A673 (cell line): ENCODE data around the gene BMAL2. TPM values are rescaled to one million over a fixed set of nuclear protein-coding genes. Genes with fewer than 3 reads are reported as not detected.

ENCODE experiments used
- BruUV-seq: library from RNA; stranded (reverse); fragments of 400-500 nt; replicated peaks from 2 replicates; lab custom pipeline; 2021; lab: Mats Ljungman, UMichigan
- CTCF ChIA-PET: fragments of 300-600 bp; sonication (Branson Sonifier 250); formaldehyde crosslinking; loops from one replicate; lab custom pipeline; 2022; ENCODE audit warnings: antibody characterized with exemption; lab: Charles Lee
- POLR2A ChIA-PET: fragments of 300-600 bp; sonication (Branson Sonifier 250); formaldehyde crosslinking; loops from one replicate; lab custom pipeline; 2022; ENCODE audit warnings: antibody characterized with exemption; ENCODE audit not compliant: low non-redundant PET; lab: Charles Lee
- DNase-seq: peaks from one replicate; pipeline ENCODE4 v3.0.0-alpha.2; 2015; ENCODE audit warnings: low spot score
- H3K27ac ChIP-seq: fragments of 200-600 bp; sonication (generic); 2 replicates; pipeline ENCODE4 v1.5.1; 2016; ENCODE audit warnings: mixed run types, low read depth, mild to moderate bottlenecking, mixed read lengths, antibody characterized with exemption, low read length; ENCODE audit not compliant: poor library complexity, severe bottlenecking
- H3K27me3 ChIP-seq: fragments of 200-600 bp; sonication (generic); replicated peaks from 2 replicates; pipeline ENCODE4 v1.6.1; 2017; ENCODE audit warnings: mixed run types, low read depth, mild to moderate bottlenecking, mixed read lengths, antibody characterized with exemption, low read length; ENCODE audit not compliant: insufficient read depth, poor library complexity
- H3K36me3 ChIP-seq: fragments of 200-600 bp; sonication (generic); 2 replicates; pipeline ENCODE4 v1.6.1; 2016; ENCODE audit warnings: mixed run types, mild to moderate bottlenecking, mixed read lengths, antibody characterized with exemption, low read length; ENCODE audit not compliant: insufficient read depth, poor library complexity, severe bottlenecking
- H3K4me1 ChIP-seq: fragments of 200-600 bp; sonication (generic); 2 replicates; pipeline ENCODE4 v1.6.1; 2017; ENCODE audit warnings: mixed run types, mild to moderate bottlenecking, mixed read lengths, antibody characterized with exemption, low read length; ENCODE audit not compliant: insufficient read depth, poor library complexity, severe bottlenecking
- H3K4me3 ChIP-seq: fragments of 200-600 bp; sonication (generic); 2 replicates; pipeline ENCODE4 v1.5.1; 2016; ENCODE audit warnings: low read depth, mixed run types, mild to moderate bottlenecking, mixed read lengths, low read length; ENCODE audit not compliant: poor library complexity, severe bottlenecking
- H3K9me3 ChIP-seq: fragments of 200-600 bp; sonication (generic); 2 replicates; pipeline ENCODE4 v1.6.1; 2016; ENCODE audit warnings: mixed run types, low read depth, mild to moderate bottlenecking, mixed read lengths, antibody characterized with exemption, low read length; ENCODE audit not compliant: poor library complexity, severe bottlenecking
- EZH2 ChIP-seq: fragments of 200-600 bp; sonication (generic); IDR thresholded peaks from 2 replicates; pipeline ENCODE4 v1.6.1; 2017; ENCODE audit warnings: borderline replicate concordance, low read depth, mild to moderate bottlenecking, mixed read lengths, antibody characterized with exemption, low read length; ENCODE audit not compliant: poor library complexity, severe bottlenecking
- intact Hi-C: fragments of 100-400 bp; cut with micrococcal nuclease; formaldehyde crosslinking; loops from one replicate; pipeline ENCODE4 v1.10.0; 2022; ENCODE audit not compliant: unreplicated experiment
- total RNA-seq: library from RNA; stranded (reverse); gene quantifications from 2 replicates; pipeline ENCODE4 v1.2.3, GENCODE V29; 2021
- TF ChIP-seq, protein P1 (sequence below): fragments of 300-800, 200-600 bp; sonication (generic); conservative IDR thresholded peaks from 2 replicates; pipeline ENCODE4 v1.5.1; 2017; ENCODE audit warnings: low read depth, mild to moderate bottlenecking, antibody characterized with exemption, low read length, moderate library complexity, mixed read lengths

BMAL2 gene
- total RNA-seq, 1 experiment from 2014 or later = 10.3 TPM

DNA sequence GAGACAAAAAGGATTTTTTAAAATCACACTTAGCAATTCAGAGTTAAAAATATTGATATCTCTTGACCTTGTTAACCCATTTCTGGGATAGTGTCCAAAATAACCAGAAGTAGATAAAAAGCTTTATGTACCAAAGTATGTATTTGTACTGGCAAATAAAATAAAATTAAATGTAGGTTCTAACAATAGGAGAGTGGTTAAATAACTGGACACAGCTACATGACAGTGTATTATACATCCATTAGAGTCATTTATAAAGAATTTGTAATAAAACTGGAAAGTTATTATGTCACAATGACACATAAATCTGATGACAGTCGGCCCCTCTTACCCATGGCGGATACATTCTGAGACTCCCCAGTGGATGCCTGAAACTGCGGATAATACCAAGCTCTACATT lies 34.0 kb downstream of the BMAL2 start:
- Histone ChIP-seq H3K4me3 (no peak overlapping the region), H3K27me3 (no peaks in the 10 kb centered on the region), H3K36me3 (no peaks in the 10 kb centered on the region), H3K27ac (no peak overlapping the region), H3K9me3 (no peaks in the 10 kb centered on the region), H3K4me1 (no peaks in the 10 kb centered on the region)
- intact Hi-C loops = no loop called here
- DNase-seq = no peak
- CTCF ChIA-PET = no interaction called here
- no TSS peak for BruUV-seq
- TF ChIP-seq, protein P1, sequence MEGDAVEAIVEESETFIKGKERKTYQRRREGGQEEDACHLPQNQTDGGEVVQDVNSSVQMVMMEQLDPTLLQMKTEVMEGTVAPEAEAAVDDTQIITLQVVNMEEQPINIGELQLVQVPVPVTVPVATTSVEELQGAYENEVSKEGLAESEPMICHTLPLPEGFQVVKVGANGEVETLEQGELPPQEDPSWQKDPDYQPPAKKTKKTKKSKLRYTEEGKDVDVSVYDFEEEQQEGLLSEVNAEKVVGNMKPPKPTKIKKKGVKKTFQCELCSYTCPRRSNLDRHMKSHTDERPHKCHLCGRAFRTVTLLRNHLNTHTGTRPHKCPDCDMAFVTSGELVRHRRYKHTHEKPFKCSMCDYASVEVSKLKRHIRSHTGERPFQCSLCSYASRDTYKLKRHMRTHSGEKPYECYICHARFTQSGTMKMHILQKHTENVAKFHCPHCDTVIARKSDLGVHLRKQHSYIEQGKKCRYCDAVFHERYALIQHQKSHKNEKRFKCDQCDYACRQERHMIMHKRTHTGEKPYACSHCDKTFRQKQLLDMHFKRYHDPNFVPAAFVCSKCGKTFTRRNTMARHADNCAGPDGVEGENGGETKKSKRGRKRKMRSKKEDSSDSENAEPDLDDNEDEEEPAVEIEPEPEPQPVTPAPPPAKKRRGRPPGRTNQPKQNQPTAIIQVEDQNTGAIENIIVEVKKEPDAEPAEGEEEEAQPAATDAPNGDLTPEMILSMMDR = no peak
- no peak for TF ChIP-seq EZH2
- POLR2A ChIA-PET = no interaction called here

DNA sequence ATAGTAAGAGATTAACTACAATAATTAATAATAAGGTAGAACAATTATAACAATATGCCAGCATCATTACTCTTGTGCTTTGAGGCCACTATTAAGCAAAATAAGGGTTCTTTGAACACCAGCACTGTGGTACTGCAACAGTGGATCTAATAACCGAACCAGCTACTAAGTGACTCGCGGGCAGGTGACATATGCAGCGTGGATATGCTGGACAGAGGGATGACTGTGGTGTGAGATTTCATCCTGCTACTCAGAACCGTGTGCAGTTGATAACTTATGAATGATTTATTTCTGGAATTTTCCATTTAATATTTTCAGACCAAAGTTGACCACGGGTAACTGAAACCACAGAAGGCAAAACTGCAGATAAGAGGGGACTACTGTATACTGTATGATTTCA lies 34.4 kb downstream of the BMAL2 start:
- Histone ChIP-seq H3K36me3 (no peaks in the 10 kb centered on the region), H3K9me3 (no peaks in the 10 kb centered on the region), H3K4me1 (no peaks in the 10 kb centered on the region), H3K4me3 (no peak overlapping the region), H3K27ac (no peak overlapping the region), H3K27me3 (no peaks in the 10 kb centered on the region)
- no peak for DNase-seq
- ChIA-PET CTCF (no interaction called here), POLR2A (no interaction called here)
- TF ChIP-seq, protein P1 = no peak
- TF ChIP-seq EZH2 = no peak
- intact Hi-C loops = no loop called here
- no TSS peak for BruUV-seq

DNA sequence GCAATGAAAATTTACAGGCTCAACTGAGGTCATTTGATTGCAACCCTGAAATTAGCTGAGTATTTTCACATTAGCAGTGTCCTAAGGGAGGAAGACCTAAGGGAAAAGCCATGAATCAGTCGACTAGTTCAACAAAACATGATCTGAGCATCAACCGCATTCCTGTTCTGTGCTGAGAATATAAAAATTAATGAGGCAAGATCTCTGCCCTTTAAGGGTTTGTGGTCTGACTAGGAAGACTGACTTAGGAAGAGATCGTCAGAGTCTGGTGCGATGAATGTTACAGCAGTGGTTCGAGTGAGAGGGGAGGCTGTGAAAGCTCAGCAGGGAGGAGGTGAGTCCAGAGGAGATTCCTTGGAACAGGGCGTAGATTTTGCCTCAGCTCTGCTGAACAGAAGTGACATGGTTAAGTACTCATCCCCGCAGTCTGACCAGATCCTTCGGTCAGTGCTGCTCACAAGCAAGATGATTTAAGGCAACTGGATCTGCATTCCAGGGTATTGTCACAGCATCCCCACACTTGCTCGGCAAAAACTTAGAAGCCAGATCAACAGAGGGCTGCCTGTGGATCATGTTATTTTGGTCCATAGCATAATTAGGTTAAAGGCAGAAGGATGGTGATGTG lies 49.6 kb downstream of the BMAL2 start:
- ChIA-PET POLR2A (no interaction called here), CTCF (no interaction called here)
- TF ChIP-seq EZH2 = no peak
- TF ChIP-seq, protein P1 = no peak
- intact Hi-C loops = no loop called here
- Histone ChIP-seq H3K27me3 (no peaks in the 10 kb centered on the region), H3K27ac (no peak overlapping the region), H3K4me1 (no peaks in the 10 kb centered on the region), H3K36me3 (no peaks in the 10 kb centered on the region), H3K9me3 (no peaks in the 10 kb centered on the region), H3K4me3 (no peak overlapping the region)
- no TSS peak for BruUV-seq
- no peak for DNase-seq

Other genes starting within 250 kb of the BMAL2 start
- 21.0 and 24.1 TPM in 2 replicates for gene STK38L, start 88.5 kb upstream of the BMAL2 start, total RNA-seq
- gene SMCO2, start 113.9 kb downstream of the BMAL2 start, total RNA-seq = not detected in 2 replicates
- 41.2 and 49.1 TPM in 2 replicates for gene PPFIBP1, start 191.4 kb downstream of the BMAL2 start, total RNA-seq